ENCODE results near the gene SLC25A42.

SLC25A42 gene

GRCh38 chr19:19064811-19065745 lies 1.3 kb downstream of the SLC25A42 start:
- H3K4me1 ChIP-seq, result no peaks in the 10 kb centered on the region
- H3K9me3 ChIP-seq, result no peaks in the 10 kb centered on the region
- H3K27me3 ChIP-seq, result no peaks in the 10 kb centered on the region
- no peak for DNase-seq
- peak overlapping the region; percentile 66 for H3K4me3 ChIP-seq (ENCODE audit: low read depth, low read length)
- no peak for TF ChIP-seq CTCF (IDR thresholded peaks at IDR 0.05; ENCODE audit: low read depth, low read length)
- H3K36me3 ChIP-seq, result peaks cover 4% of the 10 kb centered on the region; the same call in 1 of the 2 replicates

- H3K27me3 ChIP-seq, result no peaks in the 10 kb centered on the region
- H3K36me3 ChIP-seq, result no peaks in the 10 kb centered on the region
- H3K4me1 ChIP-seq, result no peaks in the 10 kb centered on the region
- TF ChIP-seq CTCF (IDR thresholded peaks at IDR 0.05; ENCODE audit: low read depth, low read length), result no peak
- DNase-seq, result no peak
- no peaks in the 10 kb centered on the region for H3K9me3 ChIP-seq
- no peak overlapping the region for H3K4me3 ChIP-seq (ENCODE audit: low read depth, low read length)
These were observed 3.7 kb downstream of the SLC25A42 start for GRCh38 chr19:19067276-19068072.

- Histone ChIP-seq H3K4me1 (peaks cover 3% of the 10 kb centered on the region), H3K9me3 (no peaks in the 10 kb centered on the region), H3K4me3 (ENCODE audit: low read depth, low read length) (no peak overlapping the region), H3K27me3 (no peaks in the 10 kb centered on the region), H3K36me3 (no peaks in the 10 kb centered on the region)
- TF ChIP-seq CTCF (IDR thresholded peaks at IDR 0.05; ENCODE audit: low read depth, low read length), result no peak
- DNase-seq, result no peak
These were observed 5.2 kb downstream of the SLC25A42 start for GRCh38 chr19:19068659-19069654.

GRCh38 chr19:19071897-19072296 lies 8.1 kb downstream of the SLC25A42 start:
- DNase-seq, result no peak
- H3K4me3 ChIP-seq (ENCODE audit: low read depth, low read length), result no peak overlapping the region
- H3K4me1 ChIP-seq, result peaks cover 9% of the 10 kb centered on the region
- TF ChIP-seq CTCF (IDR thresholded peaks at IDR 0.05; ENCODE audit: low read depth, low read length), result no peak
- no peaks in the 10 kb centered on the region for H3K9me3 ChIP-seq
- H3K36me3 ChIP-seq, result no peaks in the 10 kb centered on the region
- no peaks in the 10 kb centered on the region for H3K27me3 ChIP-seq

GRCh38 chr19:19074196-19074882 lies 10.5 kb downstream of the SLC25A42 start:
- H3K4me1 ChIP-seq, result peaks cover 9% of the 10 kb centered on the region
- no peak for DNase-seq
- TF ChIP-seq CTCF (IDR thresholded peaks at IDR 0.05; ENCODE audit: low read depth, low read length), result no peak
- no peaks in the 10 kb centered on the region for H3K27me3 ChIP-seq
- no peaks in the 10 kb centered on the region for H3K36me3 ChIP-seq
- no peaks in the 10 kb centered on the region for H3K9me3 ChIP-seq
- no peak overlapping the region for H3K4me3 ChIP-seq (ENCODE audit: low read depth, low read length)
